ACC112 (cell line): ENCODE results near the gene METTL27.

Experiments
- H2AFZ ChIP-seq: fragments of 200-600 bp; sonication (generic); one replicate; pipeline ENCODE4 v1.6.0; 2017; ENCODE audit warnings: antibody characterized with exemption, low read length; ENCODE audit not compliant: unreplicated experiment
- H3K27ac ChIP-seq: fragments of 200-600 bp; sonication (generic); 2 replicates; pipeline ENCODE4 v1.5.1; 2014; ENCODE audit warnings: low read depth, mild to moderate bottlenecking, antibody characterized with exemption, low read length, moderate library complexity
- H3K27me3 ChIP-seq: fragments of 200-600 bp; sonication (generic); 2 replicates; pipeline ENCODE4 v1.6.1; 2014; ENCODE audit warnings: mild to moderate bottlenecking, antibody characterized with exemption, low read length, moderate library complexity, mixed read lengths; ENCODE audit not compliant: insufficient read depth
- H3K36me3 ChIP-seq: fragments of 200-600 bp; sonication (generic); 2 replicates; pipeline ENCODE4 v1.6.1; 2016; ENCODE audit warnings: mild to moderate bottlenecking, antibody characterized with exemption, low read length, moderate library complexity, mixed read lengths; ENCODE audit not compliant: insufficient read depth
- H3K4me1 ChIP-seq: fragments of 200-600 bp; sonication (generic); one replicate; pipeline ENCODE4 v1.6.1; 2016; ENCODE audit warnings: low read length, mixed read lengths; ENCODE audit not compliant: insufficient read depth, unreplicated experiment, control insufficient read depth
- H3K4me3 ChIP-seq: fragments of 200-600 bp; sonication (generic); 2 replicates; pipeline ENCODE4 v1.5.1; 2014; ENCODE audit warnings: mild to moderate bottlenecking, low read depth, low read length
- H3K79me2 ChIP-seq: fragments of 200-600 bp; sonication (generic); one replicate; pipeline ENCODE4 v1.6.0; 2016; ENCODE audit warnings: low read length; ENCODE audit not compliant: control insufficient read depth, unreplicated experiment, insufficient read depth

Gene METTL27

DNA sequence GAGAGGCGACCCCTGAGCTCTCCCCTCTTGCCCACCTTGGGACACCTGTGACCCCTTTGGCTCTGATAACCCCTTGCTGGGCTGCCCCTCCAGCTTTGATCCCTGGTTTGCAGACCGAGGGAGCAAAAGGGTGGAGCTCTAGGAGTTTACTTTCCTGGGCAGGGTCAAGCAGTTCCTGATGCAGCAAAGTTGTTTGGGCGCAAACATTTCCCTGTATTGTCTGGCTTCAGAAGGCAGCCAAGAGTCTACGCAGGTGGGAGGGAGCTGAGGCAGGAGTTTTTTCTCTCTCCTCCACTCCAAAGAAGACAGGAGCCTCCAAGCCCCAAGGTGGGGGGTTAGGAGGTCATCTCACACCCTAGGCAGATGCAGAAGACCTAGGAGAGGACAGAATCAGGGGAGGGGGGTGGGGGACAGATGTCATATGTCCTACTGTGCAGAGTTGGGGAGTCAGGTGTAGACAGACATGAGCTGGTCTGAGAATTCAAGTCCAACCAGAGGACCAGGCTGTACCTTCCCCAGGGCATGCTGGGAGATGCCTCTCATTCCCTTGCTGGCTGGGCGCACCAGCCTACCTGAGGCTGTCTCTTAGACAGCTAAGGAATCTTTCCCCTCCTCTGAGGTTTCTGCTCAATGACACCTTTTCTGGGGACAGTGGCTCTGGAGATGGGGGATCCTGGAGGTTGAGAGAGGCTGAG is 39.2 kb upstream of the METTL27 start:
- Histone ChIP-seq H3K79me2 (no peaks in the 10 kb centered on the region), H3K27me3 (peaks cover 10% of the 10 kb centered on the region), H3K4me3 (no peak overlapping the region), H3K36me3 (no peaks in the 10 kb centered on the region), H3K27ac (no peak overlapping the region), H3K4me1 (peaks cover 20% of the 10 kb centered on the region), H2AFZ (no peak overlapping the region)

DNA sequence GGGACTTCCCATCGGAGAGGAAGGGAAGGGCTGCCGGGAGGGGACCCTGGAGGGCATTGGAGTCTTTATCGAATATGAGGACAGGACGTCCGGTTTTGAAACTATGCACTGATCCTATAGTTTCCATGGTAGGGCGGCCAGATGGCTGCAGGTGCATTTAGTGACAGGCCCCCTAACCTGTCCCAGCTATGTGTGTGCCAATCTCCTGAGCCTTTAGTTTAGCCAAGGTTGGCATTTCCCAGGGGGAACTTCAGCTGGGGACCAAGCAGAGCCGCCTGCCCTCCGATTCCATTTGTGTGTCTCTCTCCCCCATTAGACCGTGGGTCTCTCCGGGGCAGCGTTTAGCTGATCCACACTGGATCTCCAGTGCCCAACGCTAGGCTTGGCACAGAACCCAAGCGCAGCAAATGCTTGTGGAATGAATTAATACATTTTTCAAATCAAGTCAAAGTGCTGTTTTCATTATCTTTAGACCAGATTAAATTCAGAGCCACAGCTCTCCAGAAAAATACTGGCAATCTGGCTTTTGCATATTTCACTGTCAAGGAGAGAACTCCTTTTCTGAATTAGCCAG is 38.5 kb upstream of the METTL27 start:
- peaks cover 10% of the 10 kb centered on the region for H3K27me3 ChIP-seq
- H2AFZ ChIP-seq, result no peak overlapping the region
- peaks cover 15% of the 10 kb centered on the region for H3K4me1 ChIP-seq
- no peak overlapping the region for H3K27ac ChIP-seq
- no peaks in the 10 kb centered on the region for H3K79me2 ChIP-seq
- no peak overlapping the region for H3K4me3 ChIP-seq
- no peaks in the 10 kb centered on the region for H3K36me3 ChIP-seq

DNA sequence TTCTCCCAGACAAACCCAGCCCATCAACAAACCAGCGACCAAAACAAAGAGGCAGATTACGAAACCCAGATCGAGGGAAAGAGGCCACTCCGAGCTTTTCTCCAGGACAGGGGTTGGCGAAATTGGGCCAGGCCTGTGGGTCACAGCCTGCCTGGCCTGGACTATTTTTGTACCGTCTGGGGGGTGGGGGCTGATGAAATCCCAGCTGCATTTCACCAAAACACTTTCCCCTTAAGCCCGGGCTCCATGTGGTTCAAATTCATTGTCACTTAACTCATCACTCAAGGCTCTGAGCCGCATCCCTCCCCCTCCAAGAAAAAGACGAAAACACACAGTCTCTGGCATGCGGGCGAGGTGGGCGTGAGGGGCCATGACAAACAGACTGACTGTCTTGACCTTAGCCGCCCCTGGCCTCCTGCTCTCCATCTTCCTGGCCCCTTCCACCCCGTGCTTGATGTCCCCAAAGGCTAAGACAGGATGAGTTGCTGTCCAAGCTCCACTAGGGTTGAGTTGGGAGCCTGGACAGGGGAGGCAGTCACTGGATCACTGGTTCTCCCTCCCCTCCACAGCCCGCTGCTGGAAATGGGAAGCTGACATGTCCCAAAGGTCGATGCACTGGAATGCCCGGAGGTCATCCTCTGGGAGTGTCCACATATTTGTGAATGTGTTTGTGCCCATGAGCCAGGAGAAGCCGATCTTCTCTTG is 37.8 kb upstream of the METTL27 start:
- Histone ChIP-seq H3K79me2 (no peaks in the 10 kb centered on the region), H3K27ac (no peak overlapping the region), H2AFZ (no peak overlapping the region), H3K27me3 (peaks cover 10% of the 10 kb centered on the region), H3K4me1 (peaks cover 15% of the 10 kb centered on the region), H3K4me3 (no peak overlapping the region), H3K36me3 (no peaks in the 10 kb centered on the region)

GRCh38 chr7:73876973-73877372 is 34.7 kb upstream of the METTL27 start:
- Histone ChIP-seq H3K27ac (no peak overlapping the region), H3K27me3 (peaks cover 9% of the 10 kb centered on the region), H3K4me3 (no peak overlapping the region), H3K79me2 (no peaks in the 10 kb centered on the region), H3K36me3 (no peaks in the 10 kb centered on the region), H3K4me1 (peaks cover 15% of the 10 kb centered on the region), H2AFZ (no peak overlapping the region)

DNA sequence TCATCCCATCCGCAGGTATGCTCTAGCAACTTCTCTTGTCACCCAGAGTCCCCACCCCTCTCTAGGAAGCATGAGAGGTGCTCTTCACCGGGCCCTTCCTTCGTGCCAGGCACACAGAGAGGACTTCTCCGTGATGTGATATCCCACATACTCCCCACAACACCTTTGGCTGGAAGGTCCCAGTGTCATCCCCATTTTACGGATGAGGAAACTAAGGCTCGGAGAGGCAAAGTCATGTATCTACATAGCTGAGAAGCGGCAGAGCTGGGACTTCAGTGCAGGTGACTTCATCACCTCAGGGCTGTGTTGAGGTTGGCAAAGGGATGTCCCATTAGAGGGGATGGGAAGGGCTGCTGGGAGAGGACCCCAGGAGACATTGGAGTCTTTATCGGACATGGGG is 34.0 kb upstream of the METTL27 start:
- no peak overlapping the region for H3K27ac ChIP-seq
- H2AFZ ChIP-seq, result no peak overlapping the region
- H3K27me3 ChIP-seq, result peaks cover 5% of the 10 kb centered on the region
- H3K79me2 ChIP-seq, result no peaks in the 10 kb centered on the region
- no peak overlapping the region for H3K4me3 ChIP-seq
- peaks cover 15% of the 10 kb centered on the region for H3K4me1 ChIP-seq
- no peaks in the 10 kb centered on the region for H3K36me3 ChIP-seq

- Histone ChIP-seq H3K4me1 (no peaks in the 10 kb centered on the region), H2AFZ (no peak overlapping the region), H3K79me2 (no peaks in the 10 kb centered on the region)
Measured at GRCh38 chr7:73872056-73872908, 30.0 kb upstream of the METTL27 start.

GRCh38 chr7:73871163-73872011 is 29.1 kb upstream of the METTL27 start:
- Histone ChIP-seq H3K27ac (no peak overlapping the region), H3K27me3 (no peaks in the 10 kb centered on the region), H3K36me3 (no peaks in the 10 kb centered on the region), H3K79me2 (no peaks in the 10 kb centered on the region), H3K4me3 (no peak overlapping the region), H2AFZ (no peak overlapping the region), H3K4me1 (no peaks in the 10 kb centered on the region)

More at GRCh38 chr7:73872056-73872908, 30.0 kb upstream of the METTL27 start:
- Histone ChIP-seq H3K27ac (no peak overlapping the region), H3K27me3 (no peaks in the 10 kb centered on the region), H3K36me3 (no peaks in the 10 kb centered on the region), H3K4me3 (no peak overlapping the region)

DNA sequence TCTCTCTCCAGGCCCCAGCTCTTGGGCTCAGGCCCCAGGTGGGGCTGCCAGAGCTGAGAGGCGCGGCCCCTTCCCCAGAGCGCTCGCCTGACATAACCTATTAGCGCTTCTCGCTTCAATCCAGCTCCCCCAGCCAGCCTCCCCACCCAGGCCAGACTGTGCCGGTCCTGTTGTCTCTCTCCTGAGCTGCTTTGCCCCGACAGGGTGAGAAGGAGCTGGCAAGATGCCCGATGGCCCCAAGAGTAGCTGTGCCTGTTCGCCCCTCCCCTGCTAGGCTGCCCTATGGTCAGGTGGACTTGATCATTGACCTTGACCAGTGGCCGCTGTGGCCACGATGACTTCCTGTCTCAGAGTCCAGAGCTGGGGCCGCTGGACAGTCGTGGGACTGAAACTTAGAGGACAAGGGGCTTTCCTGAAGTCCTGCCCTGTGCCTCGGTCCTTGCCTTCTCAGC is 27.8 kb upstream of the METTL27 start:
- no peak overlapping the region for H3K4me3 ChIP-seq
- no peaks in the 10 kb centered on the region for H3K36me3 ChIP-seq
- no peaks in the 10 kb centered on the region for H3K27me3 ChIP-seq
- no peak overlapping the region for H3K27ac ChIP-seq
- no peak overlapping the region for H2AFZ ChIP-seq
- H3K79me2 ChIP-seq, result no peaks in the 10 kb centered on the region
- H3K4me1 ChIP-seq, result no peaks in the 10 kb centered on the region

DNA sequence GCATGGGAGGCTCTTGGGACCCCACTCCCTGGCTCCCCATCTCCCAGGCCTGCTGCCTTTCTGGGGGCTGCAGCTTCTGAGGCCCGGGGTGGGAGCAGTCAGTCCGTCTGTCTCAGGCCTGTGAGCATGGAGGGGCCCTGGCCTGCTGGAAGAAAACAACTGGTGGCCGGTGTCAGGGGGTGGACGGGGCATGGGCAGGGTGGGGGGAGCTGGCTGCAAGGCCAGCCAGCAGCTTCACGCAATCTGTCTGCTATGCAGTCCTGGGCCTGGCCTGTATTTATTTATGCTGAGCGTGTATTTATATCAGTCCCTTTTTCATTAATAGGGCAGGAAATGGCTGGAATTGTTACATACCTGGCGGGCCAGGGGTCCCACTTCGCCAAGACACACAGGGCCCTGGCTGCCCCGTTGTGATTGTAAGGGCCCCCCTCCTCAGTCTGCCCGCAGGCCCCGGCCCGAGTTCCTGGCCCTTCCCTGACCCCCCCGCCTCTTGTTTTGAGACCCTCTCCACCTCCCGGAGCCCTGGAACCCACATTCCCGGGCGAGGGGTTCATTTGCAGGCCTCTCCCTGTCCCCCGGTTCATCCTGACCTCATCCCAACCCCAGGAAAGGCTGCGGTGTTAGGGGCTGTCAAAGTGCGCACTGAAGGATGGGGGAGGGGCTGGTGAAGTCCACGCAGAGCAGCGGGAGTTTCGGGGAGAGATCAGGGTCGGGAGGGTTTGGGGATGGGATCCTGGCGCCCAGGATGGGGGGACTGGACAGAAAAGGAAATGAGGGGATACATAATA is 26.9 kb upstream of the METTL27 start:
- H3K4me3 ChIP-seq, result no peak overlapping the region
- no peaks in the 10 kb centered on the region for H3K36me3 ChIP-seq
- no peaks in the 10 kb centered on the region for H3K79me2 ChIP-seq
- no peaks in the 10 kb centered on the region for H3K4me1 ChIP-seq
- H3K27ac ChIP-seq, result no peak overlapping the region
- no peak overlapping the region for H2AFZ ChIP-seq
- H3K27me3 ChIP-seq, result no peaks in the 10 kb centered on the region
